ENCODE results near the gene UNC5B.
"Not testable (repeated sequence)": the region's sequence is repeated elsewhere in the genome, so short reads cannot be mapped to it uniquely, and the experiment has no call there.

Gene UNC5B

GRCh38 chr10:71295641-71296040 is 83.3 kb downstream of the UNC5B start:
- no peak for DNase-seq (ENCODE audit: low spot score)
- no peak for TF ChIP-seq CTCF (IDR thresholded peaks at IDR 0.05)
- no peak overlapping the region for H3K4me3 ChIP-seq
- no peak overlapping the region for H3K27ac ChIP-seq

GRCh38 chr10:71296086-71296485 is 83.7 kb downstream of the UNC5B start:
- Histone ChIP-seq H3K4me3 (no peak overlapping the region), H3K27ac (no peak overlapping the region)
- no peak for TF ChIP-seq CTCF (IDR thresholded peaks at IDR 0.05)
- DNase-seq (ENCODE audit: low spot score), result no peak

- not testable (repeated sequence) for DNase-seq (ENCODE audit: low spot score); H3K27ac ChIP-seq; H3K4me3 ChIP-seq
These were observed 84.4 kb downstream of the UNC5B start for GRCh38 chr10:71296811-71297210.

GRCh38 chr10:71297343-71297742 is 85.0 kb downstream of the UNC5B start:
- no peak overlapping the region for H3K4me3 ChIP-seq
- TF ChIP-seq CTCF (IDR thresholded peaks at IDR 0.05), result no peak
- H3K27ac ChIP-seq, result no peak overlapping the region
- no peak for DNase-seq (ENCODE audit: low spot score)

- H3K4me3 ChIP-seq, result no peak overlapping the region
- no peak for TF ChIP-seq CTCF (IDR thresholded peaks at IDR 0.05)
- no peak for DNase-seq (ENCODE audit: low spot score)
- no peak overlapping the region for H3K27ac ChIP-seq
These were observed 86.9 kb downstream of the UNC5B start for GRCh38 chr10:71299071-71299785.

- no peak overlapping the region for H3K27ac ChIP-seq
- H3K4me3 ChIP-seq, result no peak overlapping the region
- no peak for TF ChIP-seq CTCF (IDR thresholded peaks at IDR 0.05)
- no peak for DNase-seq (ENCODE audit: low spot score)
These were observed 88.4 kb downstream of the UNC5B start for GRCh38 chr10:71300555-71301370.

GRCh38 chr10:71301371-71301916 is 89.1 kb downstream of the UNC5B start:
- TF ChIP-seq CTCF (IDR thresholded peaks at IDR 0.05), result no peak
- no peak for DNase-seq (ENCODE audit: low spot score)
- H3K27ac ChIP-seq, result no peak overlapping the region
- H3K4me3 ChIP-seq, result no peak overlapping the region
